ENCODE data around the gene TSEN34.
A peak's percentile ranks its signal among the peaks of the same experiment; 100 is the strongest.
"Not testable (repeated sequence)": the region's sequence is repeated elsewhere in the genome, so short reads cannot be mapped to it uniquely, and the experiment has no call there.

Gene TSEN34

GRCh38 chr19:54188215-54188871 lies 2.8 kb upstream of the TSEN34 start:
- DNase-seq (ENCODE audit: low read depth in 2 of 2) = peak in 1 of 2 donors; percentile 21

GRCh38 chr19:54189145-54189734 lies 1.9 kb upstream of the TSEN34 start, which contains the start of gene MBOAT7:
TSS of gene MBOAT7 (minus strand) at chr19:54189580. CDS start at chr19:54188508, 1,072 bp downstream.
- DNase-seq (ENCODE audit: low read depth in 2 of 2) = no peak

DNA sequence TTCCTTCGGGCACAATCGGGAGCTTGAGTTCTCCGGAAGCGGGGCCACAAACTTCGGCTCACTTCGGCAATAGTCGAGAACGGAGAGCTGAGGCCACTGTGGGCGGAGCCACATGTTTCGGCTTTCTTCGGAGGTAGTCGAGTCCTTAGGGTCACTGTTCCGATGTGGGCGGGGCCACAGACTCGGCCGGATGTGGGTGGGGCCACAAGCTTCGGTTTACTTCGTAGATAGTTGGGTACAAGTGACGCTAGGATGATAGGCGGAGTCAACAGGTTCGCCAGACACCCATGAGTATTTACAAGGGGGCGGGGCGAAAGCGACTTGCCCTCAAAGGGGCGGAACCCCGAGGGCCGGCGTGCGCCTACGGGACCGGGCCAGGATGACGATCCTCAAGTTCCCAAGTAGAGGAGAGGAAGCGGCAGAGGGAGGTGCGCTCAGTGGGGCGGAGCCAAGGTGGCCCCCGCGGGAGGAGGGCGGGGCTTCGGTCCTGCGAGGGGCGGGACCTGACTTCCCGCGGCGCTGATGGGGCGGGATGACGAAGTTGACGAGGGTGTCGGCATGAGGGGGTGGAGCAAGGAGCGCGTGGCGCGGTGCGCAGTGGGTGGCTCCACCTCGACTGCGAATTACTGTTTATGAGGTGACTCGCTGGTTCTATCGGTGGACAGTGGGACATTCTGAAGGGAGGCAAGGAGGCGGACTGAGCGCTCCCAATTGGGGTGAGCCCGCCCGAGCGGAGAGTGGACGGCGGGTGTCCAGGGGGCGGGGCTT lies 1.2 kb upstream of the TSEN34 start:
- peak; percentile 100 for DNase-seq (ENCODE audit: low read depth in 2 of 2)

DNA sequence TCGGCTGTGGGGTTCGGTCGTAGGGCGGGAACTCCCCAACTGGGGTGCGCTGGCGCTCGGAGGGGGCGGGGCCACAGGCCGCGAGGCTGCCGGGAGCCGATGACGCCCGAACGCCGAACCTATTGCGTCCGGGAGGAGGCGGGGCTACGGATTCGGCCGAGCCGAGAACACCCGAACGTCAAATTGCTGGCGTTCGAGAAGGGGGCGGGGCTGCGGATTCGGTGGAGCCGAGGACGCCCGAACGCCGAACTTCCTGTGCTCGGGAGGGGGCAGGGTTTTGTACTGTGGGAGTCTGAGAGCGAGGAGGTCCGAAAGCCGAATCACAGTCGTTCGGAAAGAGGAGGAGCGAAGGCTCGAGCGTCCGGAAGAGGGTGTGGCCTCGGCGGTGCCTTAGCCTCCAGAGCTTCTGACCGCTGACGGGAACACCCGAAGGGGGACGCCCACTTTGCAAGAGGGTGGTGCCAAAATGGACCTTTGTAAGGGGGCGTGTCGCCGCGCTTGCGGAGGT lies 551 bp upstream of the TSEN34 start:
- DNase-seq (ENCODE audit: low read depth in 2 of 2) = peak; percentile 100

- no peak for DNase-seq (ENCODE audit: low read depth in 2 of 2)
Observed at GRCh38 chr19:54191811-54192453, 824 bp downstream of the TSEN34 start.

GRCh38 chr19:54193011-54193410 lies 1.9 kb downstream of the TSEN34 start:
- no peak for DNase-seq (ENCODE audit: low read depth in 2 of 2)

DNA sequence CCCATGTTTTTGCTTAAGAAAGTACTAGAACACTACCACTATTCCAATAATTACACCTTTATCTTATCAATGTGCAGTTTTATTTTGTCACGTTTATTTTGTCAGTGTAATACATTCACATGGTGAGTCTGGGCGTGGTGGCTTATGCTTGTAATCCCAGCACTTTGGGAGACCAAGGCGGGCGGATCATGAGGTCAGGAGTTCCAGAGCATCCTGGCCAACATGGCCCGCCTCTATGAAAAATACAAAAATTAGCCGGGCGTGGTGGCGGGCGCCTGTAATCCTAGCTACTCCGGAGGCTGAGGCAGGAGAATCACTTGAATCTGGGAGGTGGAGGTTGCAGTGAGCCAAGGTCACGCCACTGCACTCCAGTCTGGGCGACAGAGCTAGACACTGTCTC lies 3.4 kb downstream of the TSEN34 start:
- not testable (repeated sequence) for DNase-seq (ENCODE audit: low read depth in 2 of 2)

DNA sequence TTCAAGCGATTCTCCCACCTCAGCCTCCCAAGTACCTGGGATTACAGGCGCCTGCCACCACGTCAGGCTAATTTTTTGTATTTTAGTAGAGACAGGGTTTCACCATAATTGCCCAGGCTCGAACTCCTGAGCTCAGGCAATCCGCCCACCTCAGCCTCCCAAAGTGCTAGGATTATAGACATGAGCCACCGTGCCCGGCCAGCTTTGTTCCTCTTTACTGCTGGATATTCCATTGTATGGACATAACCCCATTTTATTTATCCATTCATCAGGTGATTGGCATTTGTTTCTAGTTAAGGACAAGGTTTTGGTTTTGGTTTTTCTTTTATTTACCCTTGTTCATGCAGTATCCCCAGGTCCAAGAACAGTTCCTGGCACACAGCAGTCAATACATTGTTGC lies 5.4 kb downstream of the TSEN34 start:
- no peak for DNase-seq (ENCODE audit: low read depth in 2 of 2)

DNA sequence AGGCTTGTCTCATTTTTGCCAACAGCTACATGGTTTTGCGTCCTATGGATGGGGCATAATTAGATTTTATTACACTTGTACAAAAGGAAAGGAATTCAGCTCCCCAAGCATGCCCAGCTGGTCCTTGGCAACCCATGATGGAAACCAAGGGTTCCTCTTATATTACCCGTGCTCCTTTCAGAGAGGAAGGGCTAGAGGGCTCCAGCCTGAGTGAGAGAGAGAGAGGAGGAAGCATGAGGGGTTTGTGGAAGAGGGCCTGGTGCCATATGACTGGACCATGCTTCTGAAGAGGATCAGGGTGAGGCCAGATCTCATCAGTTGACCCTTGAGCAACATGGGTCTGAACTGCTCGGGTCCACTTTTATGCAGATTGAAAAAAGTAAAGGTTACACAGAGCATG lies 6.0 kb downstream of the TSEN34 start:
- no peak for DNase-seq (ENCODE audit: low read depth in 2 of 2)

DNA sequence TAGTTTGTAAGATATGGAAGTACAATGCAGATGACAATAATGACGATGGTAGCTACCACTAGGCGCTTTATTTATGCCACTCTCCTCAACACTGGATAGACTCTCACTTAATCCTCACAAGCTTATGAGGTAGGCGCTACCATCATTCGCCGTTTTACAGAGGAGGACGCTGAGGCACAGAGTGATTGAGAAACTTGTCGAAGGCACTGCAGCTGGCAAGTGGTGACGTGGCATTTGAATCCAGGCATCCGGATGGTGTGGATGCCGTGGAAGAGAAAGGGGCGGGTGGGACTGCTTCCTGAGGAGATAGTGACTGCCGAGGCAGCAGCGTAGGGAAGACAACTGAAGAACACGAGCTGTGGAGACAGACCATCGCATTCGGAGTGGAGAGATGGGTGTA lies 8.3 kb downstream of the TSEN34 start:
- no peak for DNase-seq (ENCODE audit: low read depth in 2 of 2)

- DNase-seq (ENCODE audit: low read depth in 2 of 2) = no peak
Observed at GRCh38 chr19:54201172-54201701, 10.1 kb downstream of the TSEN34 start.

DNA sequence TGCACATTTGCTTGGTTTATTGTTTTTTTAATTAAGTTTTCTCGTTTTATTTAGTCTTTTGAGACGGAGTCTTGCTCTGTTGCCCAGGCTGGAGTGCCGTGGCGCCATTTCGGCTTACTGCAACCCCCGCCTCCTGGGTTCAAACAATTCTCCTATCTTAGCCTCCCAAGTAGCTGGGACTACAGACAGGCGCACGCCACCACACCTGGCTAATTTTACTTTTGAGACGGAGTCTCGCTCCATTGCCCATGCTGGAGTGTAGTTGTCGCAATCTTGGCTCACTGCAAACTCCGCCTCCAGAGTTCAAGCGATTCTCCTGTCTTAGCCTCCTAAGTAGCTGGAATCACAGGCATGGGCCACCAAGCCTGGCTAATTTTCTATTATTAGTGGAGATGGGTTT lies 10.9 kb downstream of the TSEN34 start:
- DNase-seq (ENCODE audit: low read depth in 2 of 2) = no peak

DNA sequence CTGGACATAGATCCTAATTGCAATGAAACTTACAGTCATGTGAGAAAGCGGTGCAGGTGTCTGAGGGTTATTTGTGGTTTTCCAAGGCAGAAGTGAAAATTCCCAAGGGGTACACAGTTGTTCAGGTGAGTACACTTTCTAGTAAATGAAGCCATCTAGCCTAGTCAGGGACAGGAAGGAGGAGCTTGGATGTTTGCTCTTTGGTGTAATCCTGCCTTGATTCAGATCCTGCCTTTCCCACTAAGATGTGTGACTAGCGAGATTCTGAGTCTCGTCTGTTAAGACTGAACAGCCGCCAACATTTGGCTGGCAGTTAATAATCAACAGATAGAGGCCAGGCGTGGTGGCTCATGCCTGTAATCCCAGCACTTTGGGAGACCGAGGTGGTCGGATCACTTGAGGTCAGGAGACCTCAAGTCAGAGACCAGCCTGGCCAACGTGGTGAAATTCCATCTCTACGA lies 12.1 kb downstream of the TSEN34 start:
- no peak for DNase-seq (ENCODE audit: low read depth in 2 of 2)

GRCh38 chr19:54204767-54205468 lies 13.8 kb downstream of the TSEN34 start:
- DNase-seq (ENCODE audit: low read depth in 2 of 2) = no peak

GRCh38 chr19:54206030-54206830 lies 15.1 kb downstream of the TSEN34 start:
- DNase-seq (ENCODE audit: low read depth in 2 of 2) = no peak

GRCh38 chr19:54206831-54207177 lies 15.7 kb downstream of the TSEN34 start:
- DNase-seq (ENCODE audit: low read depth in 2 of 2) = no peak

DNA sequence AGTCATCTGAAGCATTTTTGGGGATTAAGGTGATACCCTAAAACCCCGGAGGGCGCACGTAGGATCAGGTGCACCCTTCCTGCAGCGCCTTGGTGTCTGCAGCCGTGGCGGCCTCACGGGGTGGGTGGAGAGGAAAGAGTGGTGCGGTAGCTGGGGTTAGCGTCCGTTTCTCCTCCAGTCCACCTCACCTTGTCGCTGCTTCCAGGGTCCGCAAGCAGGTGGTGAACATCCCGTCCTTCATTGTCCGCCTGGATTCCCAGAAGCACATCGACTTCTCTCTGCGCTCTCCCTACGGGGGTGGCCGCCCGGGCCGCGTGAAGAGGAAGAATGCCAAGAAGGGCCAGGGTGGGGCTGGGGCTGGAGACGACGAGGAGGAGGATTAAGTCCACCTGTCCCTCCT lies 16.1 kb downstream of the TSEN34 start:
- not testable (repeated sequence) for DNase-seq (ENCODE audit: low read depth in 2 of 2)

- no peak for DNase-seq (ENCODE audit: low read depth in 2 of 2)
Observed at GRCh38 chr19:54207676-54207982, 16.5 kb downstream of the TSEN34 start.

DNA sequence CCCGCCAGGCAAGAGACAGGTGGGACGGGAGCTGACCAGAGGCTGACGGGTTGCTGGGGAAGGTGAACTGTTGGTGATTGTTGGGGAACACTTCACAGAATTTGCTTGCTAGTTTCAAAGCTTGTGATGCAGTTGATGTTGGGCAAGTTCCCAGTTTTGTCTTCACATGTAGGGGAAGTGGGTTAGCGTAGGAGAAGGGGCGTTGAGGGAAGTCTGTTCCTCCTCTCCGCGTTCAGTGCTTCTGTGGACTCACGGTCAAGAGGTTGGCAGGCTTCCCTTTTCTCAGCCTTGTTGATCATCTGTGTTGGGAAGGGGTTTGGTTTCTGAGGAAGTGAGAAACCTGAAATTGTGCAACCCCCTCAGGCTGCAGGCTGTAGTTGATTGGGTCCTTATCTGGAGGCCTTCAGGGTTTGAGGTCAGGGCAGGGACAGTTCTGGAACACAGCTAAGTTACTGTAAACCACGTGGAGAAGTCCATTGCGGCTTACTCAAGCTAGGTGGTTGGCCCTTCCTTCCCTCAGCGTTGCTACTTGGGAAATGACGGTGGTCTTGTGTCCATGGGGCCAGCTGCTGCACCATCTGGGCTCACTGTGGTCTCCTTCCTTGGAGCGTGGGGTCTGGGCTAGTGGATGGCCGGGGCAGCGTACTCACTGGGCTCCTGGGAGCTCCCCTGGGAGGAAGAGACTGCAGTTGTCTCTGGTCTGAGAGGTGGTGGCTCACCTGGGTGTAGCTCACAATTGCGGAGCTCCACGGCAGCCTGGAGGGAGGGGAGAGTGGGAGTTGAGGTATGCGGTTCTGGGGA lies 17.1 kb downstream of the TSEN34 start:
- no peak for DNase-seq (ENCODE audit: low read depth in 2 of 2)

GRCh38 chr19:54208784-54209057 lies 17.6 kb downstream of the TSEN34 start:
- no peak for DNase-seq (ENCODE audit: low read depth in 2 of 2)

Data from stimulated activated CD4-positive, alpha-beta T cell treated with anti-CD3 and anti-CD28 coated beads, Interleukin-1b, Interleukin-23, amount 100 ng/mL, for 1 hour (primary cell).